Smooth muscle cell of the brain vasculature (primary cell): ENCODE measurements around the gene COQ8B.
"Not testable (repeated sequence)": the region's sequence is repeated elsewhere in the genome, so short reads cannot be mapped to it uniquely, and the experiment has no call there.

Experiments used
- DNase-seq: peaks from one replicate; pipeline ENCODE4 v3.0.0-alpha.2; 2012; ENCODE audit warnings: low read depth, low spot score

Gene COQ8B

GRCh38 chr19:40742477-40742876, 25.8 kb upstream of the COQ8B start:
- DNase-seq = no peak

GRCh38 chr19:40741527-40742390, 25.1 kb upstream of the COQ8B start:
- DNase-seq = no peak

- DNase-seq = no peak
These were observed 24.1 kb upstream of the COQ8B start for GRCh38 chr19:40740747-40741146.

- no peak for DNase-seq
These were observed 23.4 kb upstream of the COQ8B start for GRCh38 chr19:40739871-40740703.

- no peak for DNase-seq
These were observed 22.5 kb upstream of the COQ8B start for GRCh38 chr19:40739030-40739839.

DNA sequence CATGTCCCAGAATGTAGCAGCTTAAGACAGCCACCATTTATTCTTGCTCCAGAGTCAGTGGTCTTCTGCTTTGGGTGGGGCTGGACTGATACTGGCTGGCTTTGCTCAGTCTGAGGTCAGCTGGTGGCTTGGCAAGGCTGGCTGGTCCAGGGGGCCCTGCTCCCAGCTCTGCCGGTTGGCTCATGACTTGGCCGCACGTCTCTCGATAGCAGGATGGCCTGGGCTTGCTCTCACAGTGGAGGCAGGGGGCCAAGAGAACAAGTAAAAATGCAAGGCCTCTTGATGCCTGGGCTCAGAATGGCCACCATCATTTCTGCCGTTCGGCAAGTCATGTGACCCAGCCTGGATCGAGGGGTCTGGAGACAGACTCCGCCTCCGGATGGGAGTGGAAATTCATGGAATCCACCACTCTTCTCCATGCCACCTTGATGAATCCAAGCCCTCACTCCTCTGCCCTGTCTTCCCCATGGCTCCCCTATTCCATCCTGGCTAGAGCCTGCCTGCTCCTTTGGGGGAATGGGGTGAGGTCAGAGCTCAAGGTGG, 20.5 kb upstream of the COQ8B start:
- no peak for DNase-seq

DNA sequence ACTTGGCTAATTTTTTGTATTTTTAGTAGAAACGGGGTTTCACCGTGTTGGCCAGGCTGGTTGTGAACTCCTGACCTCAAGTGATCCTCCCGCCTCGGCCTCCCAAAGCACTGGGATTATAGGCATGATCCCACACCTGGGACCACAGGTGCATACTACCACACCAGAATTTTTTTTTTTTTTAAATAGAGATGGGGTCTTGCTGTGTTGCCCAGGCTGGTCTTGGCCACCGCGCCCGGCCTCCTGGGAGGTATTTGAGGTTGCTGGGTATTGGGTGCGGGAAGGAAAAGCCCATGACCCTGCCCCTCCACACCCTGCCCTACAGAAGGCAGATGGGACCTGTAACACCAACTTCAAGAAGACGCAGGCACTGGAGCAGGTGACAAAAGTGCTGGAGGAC, 20.0 kb upstream of the COQ8B start:
- no peak for DNase-seq

- DNase-seq = no peak
These were observed 18.5 kb upstream of the COQ8B start for GRCh38 chr19:40735013-40735771.

DNA sequence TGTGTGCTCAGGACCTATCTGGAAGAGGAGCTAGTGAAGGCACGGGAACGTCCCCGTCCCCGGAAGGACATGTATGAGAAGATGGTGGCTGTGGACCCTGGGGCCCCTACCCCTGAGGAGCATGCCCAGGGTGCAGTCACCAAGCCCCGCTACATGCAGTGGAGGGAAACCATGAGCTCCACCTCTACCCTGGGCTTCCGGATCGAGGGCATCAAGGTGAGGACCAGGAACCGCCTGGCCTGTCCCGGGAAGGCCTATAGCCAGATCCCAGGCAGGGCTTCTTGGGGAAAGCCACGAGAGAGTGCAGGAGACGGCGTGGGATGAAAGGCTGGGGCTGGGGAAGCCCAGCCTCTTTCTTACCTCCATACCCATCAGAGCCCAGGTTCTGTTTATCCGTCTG, 16.5 kb upstream of the COQ8B start:
- DNase-seq = no peak

DNA sequence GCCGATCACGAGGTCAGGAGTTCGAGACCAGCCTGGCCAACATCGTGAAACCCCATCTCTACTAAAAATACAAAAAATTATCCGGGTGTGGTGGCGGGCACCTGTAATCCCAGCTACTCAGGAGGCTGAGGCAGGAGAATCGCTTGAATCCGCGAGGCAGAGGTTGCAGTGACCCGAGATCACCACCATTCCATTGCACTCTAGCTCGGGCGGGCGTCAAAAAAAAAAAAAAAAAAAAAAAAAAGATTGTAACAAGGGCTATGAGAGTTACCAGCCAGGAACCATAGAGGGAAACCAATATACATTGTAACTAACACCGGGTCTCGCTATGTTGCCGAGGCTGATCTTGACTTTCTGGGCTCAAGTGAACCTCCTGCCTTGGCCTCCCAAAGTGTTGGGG, 15.6 kb upstream of the COQ8B start:
- not testable (repeated sequence) for DNase-seq

DNA sequence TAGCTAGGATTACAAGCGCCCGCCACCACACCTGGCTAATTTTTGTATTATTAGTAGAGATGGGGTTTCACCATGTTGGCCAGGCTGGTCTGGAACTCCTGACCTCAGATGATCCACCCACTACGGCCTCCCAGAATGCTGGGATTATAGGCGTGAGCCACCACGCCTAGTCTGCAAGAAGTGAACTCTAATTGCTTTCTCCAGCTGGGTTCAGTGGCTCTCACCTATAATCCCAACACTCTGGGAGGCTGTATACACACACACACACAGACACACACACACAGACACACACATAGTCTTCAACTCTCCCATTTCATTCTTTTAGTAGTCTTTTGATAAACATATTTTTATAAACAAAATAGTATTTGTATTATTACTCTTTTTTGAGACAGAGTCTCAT, 13.4 kb upstream of the COQ8B start:
- not testable (repeated sequence) for DNase-seq

DNA sequence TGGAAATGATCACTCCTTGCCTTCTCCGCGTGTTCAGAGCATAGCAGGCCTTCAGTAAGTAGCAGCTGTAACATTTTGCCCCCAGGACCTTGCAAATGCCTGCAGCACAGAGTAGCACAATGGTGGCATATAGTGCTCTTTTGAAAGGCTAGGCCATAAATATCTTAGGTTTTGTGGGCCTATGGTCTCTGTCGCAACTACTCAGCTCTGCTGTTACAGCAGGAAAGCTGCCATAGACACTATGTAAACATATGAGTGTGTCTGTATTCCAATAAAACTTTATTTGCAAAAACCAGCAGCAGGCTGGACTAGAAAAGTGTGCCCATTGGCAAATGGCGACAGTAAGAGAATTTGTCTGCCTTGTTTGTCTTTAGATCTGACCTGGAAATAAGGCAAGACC, 9.6 kb upstream of the COQ8B start:
- no peak for DNase-seq

DNA sequence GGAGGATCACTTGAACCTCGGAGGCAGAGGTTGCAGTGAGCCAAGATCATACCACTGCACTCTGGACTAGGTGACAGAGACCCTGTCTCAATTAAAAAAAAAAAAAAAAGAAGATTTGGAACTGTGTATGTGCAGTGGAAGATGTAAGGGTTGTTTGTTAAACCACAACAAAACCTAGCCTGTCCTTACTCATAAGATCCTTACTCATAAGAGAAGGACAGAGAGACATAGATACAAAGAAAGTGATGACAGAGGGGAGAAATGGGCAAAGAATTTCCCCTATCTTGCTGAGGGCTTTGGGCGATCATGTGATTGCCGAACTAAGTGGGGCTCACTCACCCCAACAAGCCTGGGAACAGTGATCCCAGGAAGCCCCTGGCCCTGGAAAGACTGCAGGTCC, 8.2 kb upstream of the COQ8B start:
- DNase-seq = no peak

- no peak for DNase-seq
These were observed 7.6 kb upstream of the COQ8B start for GRCh38 chr19:40724315-40724714.

- no peak for DNase-seq
These were observed 7.1 kb upstream of the COQ8B start for GRCh38 chr19:40723661-40724254.

DNA sequence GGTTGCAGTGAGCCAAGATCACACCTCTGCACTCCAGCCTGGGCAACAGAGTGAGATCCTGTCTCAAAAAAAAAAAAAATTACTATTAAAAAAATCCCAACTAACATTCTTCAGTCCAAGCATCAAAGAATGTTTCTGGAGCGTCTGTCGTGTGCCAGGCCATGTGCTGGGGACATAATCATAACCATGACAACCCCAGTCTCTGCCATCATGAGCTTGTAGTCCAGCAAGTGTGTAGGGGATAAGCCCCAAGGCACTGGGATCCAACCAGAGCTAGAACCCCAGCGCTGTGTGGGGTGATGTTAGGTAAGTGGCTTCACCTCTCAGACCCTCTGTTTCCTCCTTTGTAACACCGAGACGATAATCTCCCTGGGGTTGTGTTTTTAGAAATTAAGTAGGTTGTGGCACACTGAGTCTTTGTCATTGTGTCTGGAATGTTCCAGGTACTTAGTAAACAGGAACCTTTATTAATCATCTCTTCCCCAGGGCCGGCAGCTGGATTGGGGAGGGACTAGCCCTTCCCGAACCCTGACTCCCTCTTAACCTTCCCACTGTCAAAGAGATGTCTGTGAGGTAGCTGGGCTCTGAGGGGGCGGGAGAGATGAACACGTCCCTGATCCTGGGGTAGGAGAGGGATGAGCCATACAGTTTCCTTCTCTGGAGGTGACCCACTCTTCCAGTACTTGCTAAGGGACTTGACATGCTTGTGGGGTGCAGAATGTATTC, 5.4 kb upstream of the COQ8B start:
- no peak for DNase-seq

GRCh38 chr19:40721140-40721486, 4.4 kb upstream of the COQ8B start:
- no peak for DNase-seq

GRCh38 chr19:40719414-40719894, 2.8 kb upstream of the COQ8B start:
- no peak for DNase-seq

DNA sequence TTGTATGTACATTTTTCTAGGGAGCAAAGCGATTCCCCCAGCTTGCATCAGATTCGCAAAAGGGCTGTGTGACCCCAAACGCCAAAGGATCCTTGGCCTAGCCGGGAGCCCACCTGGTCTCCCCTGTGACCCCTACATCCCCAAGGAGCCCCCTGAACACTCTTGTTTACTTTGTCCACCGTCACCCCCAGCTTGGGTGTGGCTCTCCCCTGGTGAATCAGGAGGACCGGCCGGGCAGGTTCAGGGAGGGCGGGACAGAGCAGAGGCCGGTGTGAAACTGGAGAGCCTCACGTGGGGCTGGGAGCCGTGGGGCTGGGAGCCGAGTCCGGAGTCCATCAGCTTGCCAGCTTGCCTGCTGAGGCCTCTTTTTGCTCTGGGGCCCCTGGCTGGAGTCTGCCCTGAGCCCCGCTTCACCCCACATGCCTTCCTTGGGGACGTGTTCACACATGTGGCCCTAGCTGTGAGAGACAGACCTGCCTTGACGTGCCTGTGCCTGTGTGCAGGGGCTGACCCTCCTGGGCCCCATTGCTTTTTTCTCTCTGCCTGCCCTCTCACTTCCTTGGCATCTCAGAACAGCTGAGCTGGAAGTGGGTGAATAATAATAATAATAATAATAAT, 2.2 kb upstream of the COQ8B start:
- DNase-seq = no peak
